ENCODE results near the gene TMCO6. TPM values are rescaled to one million over a fixed set of nuclear protein-coding genes. Genes with fewer than 3 reads are reported as not detected.
"Not testable (repeated sequence)": the region's sequence is repeated elsewhere in the genome, so short reads cannot be mapped to it uniquely, and the experiment has no call there.

Gene TMCO6
- total RNA-seq, 2 experiments from 2014 or later, result 20.9 to 21.1 TPM

- H3K4me3 ChIP-seq (ENCODE audit: low read length), result no peak overlapping the region
- H3K27ac ChIP-seq (ENCODE audit: low read depth in 1 of 2, low read length in 2 of 2), result no peak overlapping the region
- Mint-ChIP-seq H3K36me3 (ENCODE audit: low read depth) (no peaks in the 10 kb centered on the region), H3K27me3 (peaks cover 22% of the 10 kb centered on the region), H3K27ac (no peak overlapping the region), H3K4me1 (ENCODE audit: low read depth) (peaks cover 8% of the 10 kb centered on the region), H3K4me3 (no peak overlapping the region), H3K9me3 (no peaks in the 10 kb centered on the region)
- H3K4me1 ChIP-seq (ENCODE audit: insufficient read depth, low read length), result peaks cover 7% of the 10 kb centered on the region
- ChIA-PET CTCF (interaction anchor here (1.5 kb wide), 1 partner anchor 62 kb away, joined by 4 read pairs; the partner anchor contains the start of gene EIF4EBP3), POLR2A (interaction anchor here (0.7 kb wide), 1 partner anchor 101 kb away, joined by 5 read pairs; no protein-coding TSS in a partner anchor)
- intact Hi-C loops (cut with DNase I, micrococcal nuclease), result no loop called here
- H3K27me3 ChIP-seq (ENCODE audit: control insufficient read depth in 1 of 2, insufficient read depth in 2 of 2, low read length in 2 of 2), result no peaks in the 10 kb centered on the region
- DNase-seq (peak in 1 of 14 experiments; percentile 45), ATAC-seq (ENCODE audit: poor library complexity) (no peak)
- no peaks in the 10 kb centered on the region for H3K36me3 ChIP-seq (ENCODE audit: insufficient read depth, low read length)
- no peak for TF ChIP-seq CTCF (IDR thresholded peaks at IDR 0.05)
- H3K9me3 ChIP-seq (ENCODE audit: control insufficient read depth in 1 of 2, insufficient read depth in 1 of 2, low read length in 2 of 2), result no peaks in the 10 kb centered on the region
Observed at GRCh38 chr5:140609126-140609525, 30.1 kb upstream of the TMCO6 start.

- DNase-seq, result no peak
- no peak overlapping the region for H3K4me3 ChIP-seq (ENCODE audit: low read length)
- POLR2A ChIA-PET, result no interaction called here
- H3K36me3 ChIP-seq (ENCODE audit: insufficient read depth, low read length), result no peaks in the 10 kb centered on the region
- no peaks in the 10 kb centered on the region for H3K36me3 Mint-ChIP-seq (ENCODE audit: low read depth)
- H3K4me3 Mint-ChIP-seq, result no peak overlapping the region
- peaks cover 8% of the 10 kb centered on the region for H3K4me1 Mint-ChIP-seq (ENCODE audit: low read depth)
- H3K27ac ChIP-seq (ENCODE audit: low read depth in 1 of 2, low read length in 2 of 2), result no peak overlapping the region
- no peak for TF ChIP-seq CTCF (IDR thresholded peaks at IDR 0.05)
- intact Hi-C loops (cut with DNase I, micrococcal nuclease), result no loop called here
- H3K27me3 ChIP-seq (ENCODE audit: control insufficient read depth in 1 of 2, insufficient read depth in 2 of 2, low read length in 2 of 2), result no peaks in the 10 kb centered on the region
- CTCF ChIA-PET, result interaction anchor here (0.9 kb wide), 1 partner anchor 36 kb away, joined by 3 read pairs; the partner anchor contains the start of genes IK and NDUFA2
- no peak for ATAC-seq (ENCODE audit: poor library complexity)
- H3K27me3 Mint-ChIP-seq, result peaks cover 28% of the 10 kb centered on the region
- no peaks in the 10 kb centered on the region for H3K9me3 ChIP-seq (ENCODE audit: control insufficient read depth in 1 of 2, insufficient read depth in 1 of 2, low read length in 2 of 2)
- H3K4me1 ChIP-seq (ENCODE audit: insufficient read depth, low read length), result peaks cover 7% of the 10 kb centered on the region
- no peak overlapping the region for H3K27ac Mint-ChIP-seq
- no peaks in the 10 kb centered on the region for H3K9me3 Mint-ChIP-seq
Observed at GRCh38 chr5:140611020-140611521, 28.2 kb upstream of the TMCO6 start.

- TF ChIP-seq CTCF (IDR thresholded peaks at IDR 0.05), result no peak
- Histone ChIP-seq H3K36me3 (ENCODE audit: insufficient read depth, low read length) (no peaks in the 10 kb centered on the region), H3K4me3 (ENCODE audit: low read length) (no peak overlapping the region), H3K9me3 (ENCODE audit: control insufficient read depth in 1 of 2, insufficient read depth in 1 of 2, low read length in 2 of 2) (no peaks in the 10 kb centered on the region), H3K4me1 (ENCODE audit: insufficient read depth, low read length) (no peaks in the 10 kb centered on the region), H3K27ac (ENCODE audit: low read depth in 1 of 2, low read length in 2 of 2) (no peak overlapping the region), H3K27me3 (ENCODE audit: control insufficient read depth in 1 of 2, insufficient read depth in 2 of 2, low read length in 2 of 2) (no peaks in the 10 kb centered on the region)
- ATAC-seq (ENCODE audit: poor library complexity), result no peak
- intact Hi-C loops (cut with DNase I, micrococcal nuclease), result no loop called here
- no peak overlapping the region for H3K4me3 Mint-ChIP-seq
- H3K36me3 Mint-ChIP-seq (ENCODE audit: low read depth), result no peaks in the 10 kb centered on the region
- no peaks in the 10 kb centered on the region for H3K9me3 Mint-ChIP-seq
- H3K4me1 Mint-ChIP-seq (ENCODE audit: low read depth), result no peaks in the 10 kb centered on the region
- H3K27me3 Mint-ChIP-seq, result peaks cover 7% of the 10 kb centered on the region
- ChIA-PET POLR2A (interaction anchor here (1.1 kb wide), 1 partner anchor 11 kb away, joined by 4 read pairs; the partner anchor contains the start of gene CD14), CTCF (interaction anchor here (1.1 kb wide), 1 partner anchor 14 kb away, joined by 3 read pairs; no protein-coding TSS in a partner anchor)
- no peak for DNase-seq
- no peak overlapping the region for H3K27ac Mint-ChIP-seq
Observed at GRCh38 chr5:140622301-140622700, 16.9 kb upstream of the TMCO6 start.

GRCh38 chr5:140623061-140623460 lies 16.2 kb upstream of the TMCO6 start:
- H3K36me3 Mint-ChIP-seq (ENCODE audit: low read depth); intact Hi-C loops (cut with DNase I, micrococcal nuclease); H3K9me3 Mint-ChIP-seq; H3K4me1 Mint-ChIP-seq (ENCODE audit: low read depth); CTCF ChIA-PET; H3K4me3 Mint-ChIP-seq; H3K4me3 ChIP-seq (ENCODE audit: low read length); H3K27me3 ChIP-seq (ENCODE audit: control insufficient read depth in 1 of 2, insufficient read depth in 2 of 2, low read length in 2 of 2); H3K27ac Mint-ChIP-seq; H3K9me3 ChIP-seq (ENCODE audit: control insufficient read depth in 1 of 2, insufficient read depth in 1 of 2, low read length in 2 of 2); H3K4me1 ChIP-seq (ENCODE audit: insufficient read depth, low read length); DNase-seq; H3K36me3 ChIP-seq (ENCODE audit: insufficient read depth, low read length); H3K27ac ChIP-seq (ENCODE audit: low read depth in 1 of 2, low read length in 2 of 2); H3K27me3 Mint-ChIP-seq; ATAC-seq (ENCODE audit: poor library complexity): not testable (repeated sequence)
- POLR2A ChIA-PET, result interaction anchor here (1.1 kb wide), 1 partner anchor 10 kb away, joined by 4 read pairs; the partner anchor contains the start of gene CD14

GRCh38 chr5:140624886-140625285 lies 14.4 kb upstream of the TMCO6 start:
- H3K4me3 ChIP-seq (ENCODE audit: low read length); H3K36me3 Mint-ChIP-seq (ENCODE audit: low read depth); H3K27ac ChIP-seq (ENCODE audit: low read depth in 1 of 2, low read length in 2 of 2); H3K9me3 Mint-ChIP-seq; H3K4me1 Mint-ChIP-seq (ENCODE audit: low read depth); ATAC-seq (ENCODE audit: poor library complexity); H3K9me3 ChIP-seq (ENCODE audit: control insufficient read depth in 1 of 2, insufficient read depth in 1 of 2, low read length in 2 of 2); POLR2A ChIA-PET; H3K27ac Mint-ChIP-seq; H3K36me3 ChIP-seq (ENCODE audit: insufficient read depth, low read length); H3K27me3 Mint-ChIP-seq; DNase-seq; CTCF ChIA-PET; H3K4me1 ChIP-seq (ENCODE audit: insufficient read depth, low read length); H3K4me3 Mint-ChIP-seq; H3K27me3 ChIP-seq (ENCODE audit: control insufficient read depth in 1 of 2, insufficient read depth in 2 of 2, low read length in 2 of 2): not testable (repeated sequence)
- intact Hi-C loops (cut with DNase I, micrococcal nuclease), result loop anchor here in 1 of 2 experiments (5.0 kb wide), 1 partner anchor 38 kb away; no protein-coding TSS in a partner anchor
